ENCODE measurements around the gene PPIL4.

- TF ChIP-seq CTCF (IDR thresholded peaks at IDR 0.05; ENCODE audit: extremely low read depth in 1 of 2, insufficient read depth in 1 of 2, low read depth in 1 of 2, low read length in 2 of 2) (peak; percentile 47 to 49), JUN (IDR thresholded peaks at IDR 0.05; ENCODE audit: borderline replicate concordance, insufficient read depth, insufficient read length, low read depth) (no peak), MYC (IDR thresholded peaks at IDR 0.05; ENCODE audit: low read depth, low read length) (no peak)
These were observed 14.9 kb upstream of the PPIL4 start for GRCh38 chr6:149560736-149561135.
